ENCODE data around the gene CSMD2.

GRCh38 chr1:33560680-33561079 is 604.4 kb downstream of the CSMD2 start:
- no peak for TF ChIP-seq ZFP3 (CRISPR knock-in tag; IDR thresholded peaks at IDR 0.05)
- no peak for TF ChIP-seq GLIS3 (CRISPR knock-in tag; IDR thresholded peaks at IDR 0.05)
- no peak for TF ChIP-seq PATZ1 (CRISPR knock-in tag; IDR thresholded peaks at IDR 0.05; ENCODE audit: borderline replicate concordance)
- no peak for TF ChIP-seq TOX (CRISPR knock-in tag; IDR thresholded peaks at IDR 0.05; ENCODE audit: borderline replicate concordance)

All from SK-N-SH treated with all-trans-retinoic acid at 6 μM for 48 hours (cell line).